Neural progenitor cell (in vitro differentiated cells): ENCODE results near the gene VAV1. TPM values are rescaled to one million over a fixed set of nuclear protein-coding genes. Genes with fewer than 3 reads are reported as not detected.
"Not testable (repeated sequence)": the region's sequence is repeated elsewhere in the genome, so short reads cannot be mapped to it uniquely, and the experiment has no call there.

Experiments
- DNase-seq: peaks from one replicate; pipeline ENCODE4 v3.0.0-alpha.2; 2016; ENCODE audit warnings: low spot score
- H2AFZ ChIP-seq: fragments of 200-600 bp; sonication (generic); replicated peaks from 2 replicates; pipeline ENCODE4 v1.6.1; 2016; ENCODE audit warnings: antibody characterized with exemption
- H3F3A ChIP-seq: fragments of 200-600 bp; sonication (generic); 2 replicates; pipeline ENCODE4 v1.6.1; 2016; ENCODE audit warnings: antibody characterized with exemption, low read depth
- H3K27ac ChIP-seq: fragments of 200-600 bp; sonication (generic); 2 replicates; pipeline ENCODE4 v1.5.1; 2016; ENCODE audit warnings: mild to moderate bottlenecking
- H3K27me3 ChIP-seq: fragments of 200-600 bp; sonication (generic); 2 replicates; pipeline ENCODE4 v1.6.1; 2016; ENCODE audit warnings: mild to moderate bottlenecking, moderate library complexity
- H3K36me3 ChIP-seq: fragments of 200-600 bp; sonication (generic); 2 replicates; pipeline ENCODE4 v1.5.1; 2016
- H3K4me1 ChIP-seq: fragments of 200-600 bp; sonication (generic); 2 replicates; pipeline ENCODE4 v1.6.1; 2016; ENCODE audit warnings: mixed run types
- H3K4me2 ChIP-seq: fragments of 200-600 bp; sonication (generic); 2 replicates; pipeline ENCODE4 v1.6.1; 2016
- H3K4me3 ChIP-seq: fragments of 200-600 bp; sonication (generic); 2 replicates; pipeline ENCODE4 v1.5.1; 2016
- H3K79me2 ChIP-seq: fragments of 200-600 bp; sonication (generic); 2 replicates; pipeline ENCODE4 v1.6.1; 2016; ENCODE audit warnings: low read depth
- H3K9ac ChIP-seq: fragments of 200-600 bp; sonication (generic); 2 replicates; pipeline ENCODE4 v1.6.1; 2016
- H3K9me3 ChIP-seq: fragments of 200-600 bp; sonication (generic); 2 replicates; pipeline ENCODE4 v1.5.1; 2016; ENCODE audit warnings: low read depth
- H4K20me1 ChIP-seq: fragments of 200-600 bp; sonication (generic); 2 replicates; pipeline ENCODE4 v1.6.1; 2016; ENCODE audit warnings: low read depth
- H3K27ac Mint-ChIP-seq: 3 replicates; pipeline ENCODE4 v1.8.0; 2021; ENCODE audit warnings: mixed read lengths
- H3K27me3 Mint-ChIP-seq: 2 replicates; pipeline ENCODE4 v1.8.0; 2022; ENCODE audit warnings: low read depth, mild to moderate bottlenecking, inconsistent platforms, moderate library complexity, mixed read lengths; ENCODE audit not compliant: insufficient read depth
- H3K36me3 Mint-ChIP-seq: 3 replicates; pipeline ENCODE4 v1.8.0; 2021; ENCODE audit warnings: mixed read lengths
- H3K4me1 Mint-ChIP-seq: 3 replicates; pipeline ENCODE4 v1.8.0; 2021; ENCODE audit warnings: mixed read lengths
- H3K4me3 Mint-ChIP-seq: 3 replicates; pipeline ENCODE4 v1.8.0; 2021; ENCODE audit warnings: mild to moderate bottlenecking, moderate library complexity, mixed read lengths
- H3K9me3 Mint-ChIP-seq: 3 replicates; pipeline ENCODE4 v1.8.0; 2020; ENCODE audit warnings: mixed read lengths
- EZH2 ChIP-seq: fragments of 200-600 bp; sonication (generic); IDR thresholded peaks from 2 replicates; pipeline ENCODE4 v1.6.1; 2017; ENCODE audit warnings: antibody characterized with exemption, mild to moderate bottlenecking, moderate library complexity
- EZH2phosphoT487 ChIP-seq: fragments of 200-600 bp; sonication (generic); IDR thresholded peaks from 2 replicates; pipeline ENCODE4 v1.6.1; 2017; ENCODE audit warnings: antibody characterized with exemption
- total RNA-seq: library from RNA; depleted of rRNA; stranded (reverse); fragments of >200 nt; gene quantifications from 2 replicates; pipeline ENCODE4 v1.2.3, GENCODE V29; 2015; ENCODE audit warnings: low replicate concordance
- TF ChIP-seq, protein P1 (sequence below): fragments of 200-600 bp; sonication (generic); IDR thresholded peaks from 2 replicates; pipeline ENCODE4 v1.5.1; 2017; ENCODE audit warnings: antibody characterized with exemption, mild to moderate bottlenecking

The VAV1 gene
- total RNA-seq, 1 donor from 2014 or later = not detected

DNA sequence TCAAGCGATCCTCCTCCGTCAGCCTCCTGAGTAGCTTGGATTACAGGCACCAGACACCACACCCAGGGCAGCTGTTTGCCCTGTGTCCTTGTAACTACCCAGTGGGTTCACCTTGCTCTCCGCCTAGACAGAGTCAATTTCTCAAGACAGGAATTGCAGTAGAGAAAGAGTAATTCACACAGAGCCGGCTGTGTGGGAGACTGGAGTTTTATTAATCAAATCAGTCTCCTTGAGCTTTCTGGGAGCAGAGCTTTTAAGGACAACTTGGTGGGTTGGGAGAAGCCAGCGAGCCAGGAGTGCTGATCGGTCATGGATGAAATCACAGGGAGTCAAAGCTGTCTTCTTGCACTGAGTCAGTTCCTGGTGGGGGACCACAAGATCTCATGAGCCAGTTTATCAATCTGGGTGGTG lies 94.2 kb downstream of the VAV1 start:
- Mint-ChIP-seq H3K27me3 (peaks cover 11% of the 10 kb centered on the region), H3K9me3 (peaks cover 3% of the 10 kb centered on the region)

DNA sequence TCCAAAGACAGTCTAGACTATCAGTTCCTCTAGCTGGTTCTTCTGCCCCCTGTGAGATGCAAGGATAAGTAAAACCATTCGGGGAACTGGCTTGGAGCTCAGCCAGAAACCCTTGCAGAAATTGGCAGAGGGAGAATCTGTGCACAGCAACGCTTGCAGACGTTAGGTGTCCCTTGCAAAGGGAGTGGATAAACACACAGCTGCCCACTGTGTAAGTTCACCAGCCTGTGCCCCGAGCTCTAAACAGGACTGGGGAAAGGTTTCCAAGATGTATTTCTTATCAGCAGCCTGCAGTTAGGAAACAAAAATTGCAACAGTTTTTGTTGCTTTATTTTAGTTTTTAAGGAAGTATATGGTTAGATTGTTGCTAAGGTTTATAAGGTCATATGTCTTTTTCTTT lies 95.8 kb downstream of the VAV1 start:
- Histone ChIP-seq H3K79me2 (no peaks in the 10 kb centered on the region), H3K4me3 (no peak overlapping the region), H3K27me3 (no peaks in the 10 kb centered on the region), H3F3A (no peaks in the 10 kb centered on the region), H3K4me2 (no peak overlapping the region), H3K36me3 (no peaks in the 10 kb centered on the region), H3K4me1 (no peaks in the 10 kb centered on the region), H4K20me1 (no peaks in the 10 kb centered on the region), H3K9me3 (no peaks in the 10 kb centered on the region), H3K9ac (no peak overlapping the region), H2AFZ (no peak overlapping the region), H3K27ac (no peak overlapping the region)
- Mint-ChIP-seq H3K27me3 (peaks cover 7% of the 10 kb centered on the region), H3K9me3 (peaks cover 3% of the 10 kb centered on the region), H3K4me1 (peaks cover 3% of the 10 kb centered on the region), H3K27ac (no peak overlapping the region), H3K4me3 (no peak overlapping the region), H3K36me3 (no peaks in the 10 kb centered on the region)
- TF ChIP-seq EZH2phosphoT487 = no peak
- no peak for TF ChIP-seq EZH2
- TF ChIP-seq, protein P1, sequence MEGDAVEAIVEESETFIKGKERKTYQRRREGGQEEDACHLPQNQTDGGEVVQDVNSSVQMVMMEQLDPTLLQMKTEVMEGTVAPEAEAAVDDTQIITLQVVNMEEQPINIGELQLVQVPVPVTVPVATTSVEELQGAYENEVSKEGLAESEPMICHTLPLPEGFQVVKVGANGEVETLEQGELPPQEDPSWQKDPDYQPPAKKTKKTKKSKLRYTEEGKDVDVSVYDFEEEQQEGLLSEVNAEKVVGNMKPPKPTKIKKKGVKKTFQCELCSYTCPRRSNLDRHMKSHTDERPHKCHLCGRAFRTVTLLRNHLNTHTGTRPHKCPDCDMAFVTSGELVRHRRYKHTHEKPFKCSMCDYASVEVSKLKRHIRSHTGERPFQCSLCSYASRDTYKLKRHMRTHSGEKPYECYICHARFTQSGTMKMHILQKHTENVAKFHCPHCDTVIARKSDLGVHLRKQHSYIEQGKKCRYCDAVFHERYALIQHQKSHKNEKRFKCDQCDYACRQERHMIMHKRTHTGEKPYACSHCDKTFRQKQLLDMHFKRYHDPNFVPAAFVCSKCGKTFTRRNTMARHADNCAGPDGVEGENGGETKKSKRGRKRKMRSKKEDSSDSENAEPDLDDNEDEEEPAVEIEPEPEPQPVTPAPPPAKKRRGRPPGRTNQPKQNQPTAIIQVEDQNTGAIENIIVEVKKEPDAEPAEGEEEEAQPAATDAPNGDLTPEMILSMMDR = no peak
- no peak for DNase-seq

More for the DNA sequence above, 94.2 kb downstream of the VAV1 start:
- Histone ChIP-seq H3K27ac (no peak overlapping the region), H3K79me2 (no peaks in the 10 kb centered on the region), H3K27me3 (no peaks in the 10 kb centered on the region), H4K20me1 (no peaks in the 10 kb centered on the region), H3K4me1 (no peaks in the 10 kb centered on the region), H3K9ac (no peak overlapping the region), H3K4me3 (no peak overlapping the region), H3K4me2 (no peak overlapping the region), H2AFZ (no peak overlapping the region), H3K36me3 (no peaks in the 10 kb centered on the region), H3K9me3 (no peaks in the 10 kb centered on the region), H3F3A (no peaks in the 10 kb centered on the region)
- Mint-ChIP-seq H3K36me3 (no peaks in the 10 kb centered on the region), H3K4me3 (no peak overlapping the region), H3K27ac (no peak overlapping the region), H3K4me1 (peaks cover 8% of the 10 kb centered on the region)
- no peak for TF ChIP-seq EZH2phosphoT487
- TF ChIP-seq EZH2 = no peak
- TF ChIP-seq, protein P1 = no peak
- DNase-seq = no peak

DNA sequence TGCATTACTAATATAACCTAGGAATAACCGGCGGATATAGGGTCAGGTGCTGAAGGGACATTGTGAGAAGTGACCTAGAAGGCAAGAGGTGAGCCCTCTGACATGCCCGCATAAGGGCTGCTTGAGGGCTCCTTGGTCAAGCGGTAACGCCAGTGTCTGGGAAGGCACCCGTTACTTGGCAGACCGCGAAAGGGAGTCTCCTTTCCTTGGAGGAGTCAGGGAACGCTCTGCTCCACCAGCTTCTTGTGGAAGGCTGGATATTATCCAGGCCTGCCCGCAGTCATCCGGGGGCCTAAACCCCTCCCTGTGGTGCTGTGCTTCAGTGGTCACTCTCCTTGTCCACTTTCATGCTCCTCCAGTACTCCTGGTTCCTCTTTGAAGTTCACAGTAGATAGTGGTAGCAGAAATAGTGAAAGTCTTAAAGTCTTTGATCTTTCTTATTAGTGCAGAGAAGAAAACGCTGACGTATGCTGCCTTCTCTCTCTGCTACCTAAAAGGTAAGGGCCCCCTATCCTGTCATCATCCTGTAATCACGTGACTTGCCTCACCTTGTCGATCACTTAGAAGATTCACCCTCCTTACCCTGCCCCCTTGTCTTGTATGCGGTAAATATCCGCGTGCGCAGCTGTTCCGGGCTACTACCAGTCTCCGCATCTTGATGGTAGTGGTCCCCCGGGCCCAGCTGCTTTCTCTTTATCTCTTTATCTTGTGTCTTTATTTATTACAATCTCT lies 96.8 kb downstream of the VAV1 start:
- not testable (repeated sequence) for DNase-seq, H3K27me3 ChIP-seq, H3K27ac ChIP-seq, H3K9ac ChIP-seq, H3K27ac Mint-ChIP-seq, H3K36me3 ChIP-seq, H3K9me3 ChIP-seq, H2AFZ ChIP-seq, H3K4me1 ChIP-seq, H3K9me3 Mint-ChIP-seq, H3K4me3 ChIP-seq, H3K4me3 Mint-ChIP-seq, H4K20me1 ChIP-seq, H3K79me2 ChIP-seq, H3K36me3 Mint-ChIP-seq, H3F3A ChIP-seq, H3K4me2 ChIP-seq, H3K27me3 Mint-ChIP-seq, H3K4me1 Mint-ChIP-seq

DNA sequence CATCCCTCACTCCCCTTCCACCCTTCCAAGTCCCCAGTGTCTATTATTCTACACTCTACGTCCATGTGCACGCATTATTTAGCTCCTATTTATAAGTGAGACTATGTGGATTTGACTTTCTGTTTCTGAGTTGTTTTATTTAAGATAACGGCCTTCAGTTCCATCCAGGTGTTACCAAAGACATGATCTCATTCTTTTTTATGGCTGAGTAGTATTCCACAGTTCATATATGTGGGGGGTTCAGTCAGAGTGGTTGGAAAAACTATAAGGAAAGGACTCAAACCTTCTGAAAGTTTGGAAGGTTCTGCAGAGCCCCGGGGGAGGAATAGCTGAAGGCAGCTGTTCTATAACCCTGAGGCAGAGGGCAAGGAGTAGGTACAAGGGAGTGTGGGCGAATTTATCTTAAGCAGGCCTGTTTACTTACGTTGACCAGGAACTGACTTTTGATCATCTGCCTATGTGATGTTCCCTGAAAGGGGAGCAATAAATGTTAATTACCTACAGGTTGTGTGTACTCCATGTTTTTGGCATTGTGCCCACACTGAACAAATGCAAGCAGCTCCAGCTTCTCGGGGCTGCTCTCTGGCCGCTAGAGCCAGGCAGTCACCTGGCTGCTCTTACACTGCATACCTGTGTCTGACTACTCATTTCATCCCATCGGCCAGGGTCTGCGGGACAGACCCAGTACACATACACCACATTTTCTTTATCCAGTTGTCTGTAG lies 101.4 kb downstream of the VAV1 start:
- H3K9me3 Mint-ChIP-seq = peaks cover 7% of the 10 kb centered on the region

More for the DNA sequence above, 101.4 kb downstream of the VAV1 start:
- Histone ChIP-seq H3K4me2 (no peak overlapping the region), H3K4me3 (no peak overlapping the region), H2AFZ (no peak overlapping the region), H3K27me3 (no peaks in the 10 kb centered on the region), H3K27ac (no peak overlapping the region), H4K20me1 (no peaks in the 10 kb centered on the region), H3K9ac (no peak overlapping the region), H3K36me3 (no peaks in the 10 kb centered on the region), H3F3A (no peaks in the 10 kb centered on the region), H3K4me1 (no peaks in the 10 kb centered on the region), H3K9me3 (peaks cover 4% of the 10 kb centered on the region), H3K79me2 (no peaks in the 10 kb centered on the region)
- no peak overlapping the region for H3K4me3 Mint-ChIP-seq
- peaks cover 16% of the 10 kb centered on the region for H3K27me3 Mint-ChIP-seq
- H3K27ac Mint-ChIP-seq = no peak overlapping the region
- DNase-seq = no peak
- TF ChIP-seq EZH2 (no peak), EZH2phosphoT487 (no peak)
- TF ChIP-seq, protein P1 = no peak
- H3K4me1 Mint-ChIP-seq = no peaks in the 10 kb centered on the region
- H3K36me3 Mint-ChIP-seq = no peaks in the 10 kb centered on the region
